ENCODE data around the gene KLK10. TPM values are rescaled to one million over a fixed set of nuclear protein-coding genes. Genes with fewer than 3 reads are reported as not detected.

Gene KLK10, protein sequence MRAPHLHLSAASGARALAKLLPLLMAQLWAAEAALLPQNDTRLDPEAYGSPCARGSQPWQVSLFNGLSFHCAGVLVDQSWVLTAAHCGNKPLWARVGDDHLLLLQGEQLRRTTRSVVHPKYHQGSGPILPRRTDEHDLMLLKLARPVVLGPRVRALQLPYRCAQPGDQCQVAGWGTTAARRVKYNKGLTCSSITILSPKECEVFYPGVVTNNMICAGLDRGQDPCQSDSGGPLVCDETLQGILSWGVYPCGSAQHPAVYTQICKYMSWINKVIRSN
- not detected for total RNA-seq

DNA sequence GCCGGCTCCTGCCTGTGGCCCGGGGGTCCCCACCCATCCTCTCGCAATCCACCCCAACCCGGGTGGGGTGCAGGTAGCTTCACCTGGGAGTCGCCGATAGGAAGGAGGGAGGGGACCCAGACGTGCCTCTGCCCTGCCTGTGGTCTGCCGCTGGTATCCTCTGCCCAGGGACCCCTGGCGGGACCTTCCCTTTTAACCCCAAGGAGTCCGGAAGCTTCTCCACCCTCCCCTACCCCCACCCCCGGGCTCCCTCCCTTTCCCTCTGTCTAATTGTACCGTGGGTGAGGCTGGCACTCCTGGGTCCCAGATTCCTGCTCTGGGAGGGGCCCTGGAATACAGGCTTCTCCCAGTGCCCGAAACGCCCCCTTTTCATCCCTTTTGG lies at the start of gene KLK10:
KLK10 (minus strand) TSS at position 166 of the 382 bp plus-strand sequence. CDS start 579 bp downstream, outside the sequence.
- H3K4me3 Mint-ChIP-seq = peak within 1 kb of the TSS; percentile 66
- H3K36me3 Mint-ChIP-seq (ENCODE audit: low read depth) = peaks cover 12% of the 10 kb centered on the region
- H3K9me3 Mint-ChIP-seq = no peaks in the 10 kb centered on the region
- H3K4me1 Mint-ChIP-seq = peaks cover 11% of the 10 kb centered on the region
- no peak within 1 kb of the TSS for H3K27ac Mint-ChIP-seq
- ATAC-seq (replicated peaks) = no peak
- H3K27me3 Mint-ChIP-seq = peaks cover 51% of the 10 kb centered on the region

DNA sequence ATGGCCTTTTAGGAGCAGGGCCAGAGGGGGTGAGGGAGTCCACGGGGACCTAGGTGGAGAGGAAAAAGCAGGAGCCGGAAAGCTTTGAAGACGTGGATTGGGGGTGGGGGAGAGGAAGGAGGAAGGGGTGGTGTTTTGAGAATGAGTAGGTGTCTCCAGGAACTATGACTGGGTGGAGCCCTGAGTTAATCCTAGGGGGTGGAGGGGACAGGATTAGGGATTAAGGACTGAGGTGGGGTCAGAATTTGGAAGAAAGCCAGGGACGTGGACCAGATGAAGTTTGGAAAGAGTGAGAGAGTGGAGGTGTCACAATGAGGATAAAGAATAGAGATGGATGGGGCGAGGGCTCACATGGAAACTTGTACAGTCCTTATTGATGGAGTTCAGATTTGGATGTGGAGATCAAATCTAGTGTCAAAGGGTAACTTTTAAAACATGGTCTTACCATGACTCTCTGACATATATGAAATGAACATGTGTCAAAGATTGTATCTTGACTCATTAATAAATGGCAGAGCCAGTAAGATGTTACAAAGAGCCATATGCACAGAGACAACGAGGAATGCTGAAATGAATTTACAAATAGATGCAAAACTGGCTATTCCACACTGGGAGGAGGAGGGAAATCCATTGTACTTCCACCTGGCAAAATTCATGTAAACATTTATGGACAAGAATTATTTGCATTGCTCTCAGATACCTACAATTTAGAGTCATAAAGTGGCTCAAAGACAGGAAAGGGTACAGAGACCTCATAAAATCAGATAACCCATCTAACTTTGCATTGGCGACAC lies 47.1 kb upstream of the KLK10 start:
- no peak for ATAC-seq (replicated peaks)
- no peaks in the 10 kb centered on the region for H3K36me3 Mint-ChIP-seq (ENCODE audit: low read depth)
- no peaks in the 10 kb centered on the region for H3K4me1 Mint-ChIP-seq
- H3K27me3 Mint-ChIP-seq = peaks cover 36% of the 10 kb centered on the region
- H3K27ac Mint-ChIP-seq = no peak overlapping the region
- H3K4me3 Mint-ChIP-seq = no peak overlapping the region
- no peaks in the 10 kb centered on the region for H3K9me3 Mint-ChIP-seq

DNA sequence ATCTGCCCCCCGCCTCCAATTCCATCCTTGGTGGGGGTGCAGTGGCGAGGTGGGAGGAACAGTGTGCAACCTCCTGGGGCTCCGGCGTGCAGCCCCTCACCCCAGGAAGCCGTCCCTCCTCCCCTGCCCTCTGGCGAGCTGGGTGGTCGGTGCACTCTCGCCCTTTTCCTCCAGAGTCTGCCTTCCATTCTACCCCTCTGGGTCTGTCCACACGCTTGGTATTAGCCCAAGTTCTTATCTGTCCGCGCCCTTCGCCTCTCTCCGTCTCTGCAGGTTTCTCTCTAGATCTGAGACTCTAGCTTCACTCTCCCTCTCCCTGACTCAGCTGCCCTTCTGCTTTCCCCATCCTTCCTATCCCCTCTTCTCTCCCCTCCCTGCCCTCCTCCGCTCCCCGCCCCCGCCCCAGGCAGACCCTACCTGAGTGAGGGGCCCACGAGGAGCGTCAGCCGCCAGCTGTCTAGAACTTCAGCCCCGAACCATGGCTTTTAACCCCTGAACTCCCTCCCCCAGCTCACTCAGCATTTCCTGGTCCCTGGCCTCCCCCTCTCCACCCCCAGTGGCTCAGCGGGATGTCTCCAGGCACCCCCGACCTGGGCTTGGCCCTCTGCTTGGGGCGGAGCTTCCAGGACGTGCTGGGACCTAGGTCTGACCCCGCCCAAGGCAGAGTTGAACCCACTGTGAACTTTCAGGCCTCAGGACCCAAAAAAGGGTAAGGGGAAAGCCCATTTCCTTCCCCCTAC lies 45.9 kb upstream of the KLK10 start:
- Mint-ChIP-seq H3K4me1 (no peaks in the 10 kb centered on the region), H3K9me3 (no peaks in the 10 kb centered on the region), H3K36me3 (ENCODE audit: low read depth) (no peaks in the 10 kb centered on the region), H3K27ac (no peak overlapping the region), H3K27me3 (peaks cover 45% of the 10 kb centered on the region), H3K4me3 (no peak overlapping the region)
- ATAC-seq (replicated peaks) = no peak

GRCh38 chr19:51064534-51065220 lies 45.2 kb upstream of the KLK10 start, which contains the start of gene KLK13:
Gene KLK13 (minus strand): TSS chr19:51065092. CDS start chr19:51065067, 25 bp downstream.
- peaks cover 50% of the 10 kb centered on the region for H3K27me3 Mint-ChIP-seq
- no peak within 1 kb of the TSS for H3K4me3 Mint-ChIP-seq
- no peak for ATAC-seq (replicated peaks)
- no peaks in the 10 kb centered on the region for H3K36me3 Mint-ChIP-seq (ENCODE audit: low read depth)
- no peaks in the 10 kb centered on the region for H3K4me1 Mint-ChIP-seq
- no peak within 1 kb of the TSS for H3K27ac Mint-ChIP-seq
- no peaks in the 10 kb centered on the region for H3K9me3 Mint-ChIP-seq

- Mint-ChIP-seq H3K27ac (no peak overlapping the region), H3K4me3 (no peak overlapping the region), H3K27me3 (peaks cover 53% of the 10 kb centered on the region), H3K4me1 (no peaks in the 10 kb centered on the region), H3K9me3 (no peaks in the 10 kb centered on the region), H3K36me3 (ENCODE audit: low read depth) (no peaks in the 10 kb centered on the region)
- no peak for ATAC-seq (replicated peaks)
Measured at GRCh38 chr19:51063664-51064063, 44.2 kb upstream of the KLK10 start.

DNA sequence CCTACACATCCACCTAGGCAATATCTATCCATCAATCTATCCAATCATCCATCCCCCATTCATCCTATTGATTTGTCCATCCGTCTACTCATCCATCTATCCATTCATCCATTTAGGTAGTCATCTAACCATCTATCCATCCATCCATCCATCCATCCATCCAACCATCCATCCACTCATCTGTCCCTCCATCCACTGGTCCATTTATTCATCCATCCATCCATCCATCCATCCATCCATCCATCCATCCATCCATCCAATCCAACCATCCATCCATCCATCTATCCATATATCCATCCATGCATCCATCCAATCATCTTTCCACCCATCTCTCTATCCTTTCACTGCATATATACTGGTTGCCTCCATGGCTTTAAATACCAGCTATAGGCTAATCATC lies 41.5 kb upstream of the KLK10 start:
- Mint-ChIP-seq H3K36me3 (ENCODE audit: low read depth) (no peaks in the 10 kb centered on the region), H3K27me3 (peaks cover 51% of the 10 kb centered on the region), H3K4me1 (no peaks in the 10 kb centered on the region), H3K4me3 (no peak overlapping the region), H3K9me3 (no peaks in the 10 kb centered on the region), H3K27ac (no peak overlapping the region)
- no peak for ATAC-seq (replicated peaks)

DNA sequence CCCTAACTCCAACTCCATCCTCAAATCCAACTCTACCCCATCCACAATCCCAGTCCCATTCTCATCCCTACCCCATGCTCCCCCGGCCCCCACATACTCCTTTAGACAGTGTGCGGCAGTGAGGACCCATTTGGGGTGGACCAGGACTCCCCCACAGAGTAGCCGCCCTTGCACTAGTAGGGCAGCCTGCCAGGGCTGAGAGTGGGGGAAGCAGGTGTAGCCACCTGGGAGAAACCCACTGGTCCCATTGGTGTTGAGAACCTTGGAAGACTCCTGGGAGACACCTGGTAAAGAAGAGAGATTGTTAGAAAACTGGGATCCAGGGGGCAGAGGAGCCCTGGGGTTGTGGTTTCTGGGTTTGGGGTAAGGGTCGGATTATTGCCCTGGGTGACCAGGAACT lies 40.8 kb upstream of the KLK10 start:
- Mint-ChIP-seq H3K9me3 (no peaks in the 10 kb centered on the region), H3K27ac (no peak overlapping the region), H3K27me3 (peaks cover 52% of the 10 kb centered on the region), H3K4me3 (no peak overlapping the region), H3K36me3 (ENCODE audit: low read depth) (no peaks in the 10 kb centered on the region), H3K4me1 (no peaks in the 10 kb centered on the region)
- no peak for ATAC-seq (replicated peaks)

GRCh38 chr19:51059715-51060114 lies 40.2 kb upstream of the KLK10 start:
- Mint-ChIP-seq H3K27ac (no peak overlapping the region), H3K36me3 (ENCODE audit: low read depth) (no peaks in the 10 kb centered on the region), H3K4me1 (no peaks in the 10 kb centered on the region), H3K9me3 (no peaks in the 10 kb centered on the region), H3K4me3 (no peak overlapping the region), H3K27me3 (peaks cover 52% of the 10 kb centered on the region)
- ATAC-seq (replicated peaks) = no peak

GRCh38 chr19:51055866-51056265 lies 36.4 kb upstream of the KLK10 start:
- Mint-ChIP-seq H3K4me1 (no peaks in the 10 kb centered on the region), H3K4me3 (no peak overlapping the region), H3K9me3 (no peaks in the 10 kb centered on the region), H3K27ac (no peak overlapping the region), H3K27me3 (peaks cover 46% of the 10 kb centered on the region), H3K36me3 (ENCODE audit: low read depth) (no peaks in the 10 kb centered on the region)
- ATAC-seq (replicated peaks) = no peak

DNA sequence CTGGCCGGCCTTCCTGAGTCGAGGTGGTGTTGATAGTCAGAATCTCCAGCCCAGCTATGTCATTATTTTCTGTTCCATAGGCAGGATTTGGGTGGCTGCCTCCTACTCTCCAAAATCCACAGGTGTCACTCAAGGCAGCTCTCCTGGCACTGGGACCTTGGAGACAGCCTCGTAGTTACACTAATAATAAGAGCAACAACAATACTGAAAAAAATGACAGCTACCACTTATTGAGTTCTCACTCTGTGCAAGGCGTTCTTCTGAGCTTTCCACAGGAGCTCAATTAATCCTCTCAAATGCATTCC lies 27.5 kb upstream of the KLK10 start:
- no peak overlapping the region for H3K27ac Mint-ChIP-seq
- ATAC-seq (replicated peaks) = no peak
- H3K36me3 Mint-ChIP-seq (ENCODE audit: low read depth) = no peaks in the 10 kb centered on the region

GRCh38 chr19:51044327-51044726 lies 24.8 kb upstream of the KLK10 start:
- no peak for ATAC-seq (replicated peaks)
- no peak overlapping the region for H3K4me3 Mint-ChIP-seq
- H3K36me3 Mint-ChIP-seq (ENCODE audit: low read depth) = no peaks in the 10 kb centered on the region
- H3K27me3 Mint-ChIP-seq = peaks cover 9% of the 10 kb centered on the region
- H3K4me1 Mint-ChIP-seq = no peaks in the 10 kb centered on the region
- H3K9me3 Mint-ChIP-seq = no peaks in the 10 kb centered on the region
- H3K27ac Mint-ChIP-seq = no peak overlapping the region

More for the DNA sequence above, 27.5 kb upstream of the KLK10 start:
- Mint-ChIP-seq H3K9me3 (no peaks in the 10 kb centered on the region), H3K4me3 (no peak overlapping the region), H3K4me1 (no peaks in the 10 kb centered on the region), H3K27me3 (peaks cover 9% of the 10 kb centered on the region)

DNA sequence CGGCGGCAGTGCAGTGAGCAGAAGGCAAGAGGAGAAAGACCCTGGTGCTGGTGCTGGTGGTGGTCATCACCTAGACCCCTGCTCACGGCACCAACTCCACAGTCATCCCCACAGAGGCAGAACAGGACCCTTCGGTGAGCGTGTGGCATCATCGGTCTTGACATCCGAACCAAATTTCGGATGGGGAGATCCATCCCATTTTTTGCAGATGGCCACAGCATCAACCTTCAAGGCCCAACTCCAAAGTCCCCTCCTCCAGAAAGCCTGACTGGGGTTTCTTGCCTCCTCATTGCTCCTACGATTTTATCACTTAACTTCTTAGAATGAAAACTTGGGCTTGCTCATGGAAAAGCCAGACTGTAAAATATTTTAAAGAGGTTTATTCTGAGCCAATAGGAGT lies 24.0 kb upstream of the KLK10 start:
- Mint-ChIP-seq H3K9me3 (no peaks in the 10 kb centered on the region), H3K27me3 (peaks cover 9% of the 10 kb centered on the region), H3K36me3 (ENCODE audit: low read depth) (no peaks in the 10 kb centered on the region), H3K4me3 (no peak overlapping the region), H3K4me1 (no peaks in the 10 kb centered on the region), H3K27ac (no peak overlapping the region)
- ATAC-seq (replicated peaks) = no peak

DNA sequence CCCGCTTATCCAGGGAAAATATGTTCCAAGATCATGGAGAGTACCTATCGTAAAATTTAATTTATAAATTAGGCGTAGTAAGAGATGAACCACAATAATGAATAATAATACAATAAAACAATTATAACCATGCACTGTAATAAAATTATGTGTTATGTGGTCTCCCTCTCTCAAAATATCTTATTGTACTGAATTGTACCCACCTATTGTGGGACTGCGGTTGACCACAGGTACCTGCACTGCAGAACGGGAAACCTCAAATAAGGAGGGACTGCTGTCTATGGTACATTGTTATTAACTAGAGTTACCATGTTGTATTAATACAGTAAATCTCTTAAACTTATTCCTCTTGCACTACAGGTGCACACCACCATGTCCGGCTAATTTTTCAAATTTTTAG lies 20.6 kb upstream of the KLK10 start:
- Mint-ChIP-seq H3K36me3 (ENCODE audit: low read depth) (no peaks in the 10 kb centered on the region), H3K27ac (no peak overlapping the region), H3K27me3 (no peaks in the 10 kb centered on the region), H3K9me3 (no peaks in the 10 kb centered on the region), H3K4me1 (no peaks in the 10 kb centered on the region), H3K4me3 (no peak overlapping the region)
- ATAC-seq (replicated peaks) = no peak

DNA sequence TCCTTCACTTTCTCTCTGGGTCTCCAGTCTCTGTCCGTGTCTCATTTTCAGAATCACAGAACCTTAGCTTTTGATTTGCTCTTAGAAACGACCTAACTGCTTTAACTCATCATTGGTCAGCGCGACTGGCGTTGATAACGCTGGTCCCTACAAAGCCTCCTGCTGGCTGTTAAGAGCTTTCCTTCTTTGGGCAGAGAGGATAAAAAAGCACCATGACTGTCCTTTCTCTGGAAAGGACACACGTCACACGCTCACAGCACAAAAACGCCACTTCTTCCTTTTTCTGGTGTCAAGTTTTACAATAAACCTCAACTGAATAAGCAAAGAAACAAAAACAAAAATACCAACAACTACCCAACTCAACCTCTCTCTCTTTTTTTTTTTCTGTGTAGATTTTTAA lies 17.0 kb upstream of the KLK10 start:
- no peaks in the 10 kb centered on the region for H3K9me3 Mint-ChIP-seq
- H3K4me3 Mint-ChIP-seq = no peak overlapping the region
- peaks cover 11% of the 10 kb centered on the region for H3K27me3 Mint-ChIP-seq
- ATAC-seq (replicated peaks) = no peak
- no peaks in the 10 kb centered on the region for H3K36me3 Mint-ChIP-seq (ENCODE audit: low read depth)
- H3K4me1 Mint-ChIP-seq = no peaks in the 10 kb centered on the region
- H3K27ac Mint-ChIP-seq = no peak overlapping the region

Data from activated T-helper 17 cell treated with anti-CD3 and anti-CD28 coated beads, Interleukin-2, amount 50 U/mL, for 72 hours (primary cell).